GM19324 (cell line): Measurements from ENCODE around the gene FOXL1.

Source experiments
- ATAC-seq: cut with Tn5 transposase; IDR thresholded peaks from one replicate; pipeline ENCODE4 v1.9.1; 2021; ENCODE audit warnings: mild to moderate bottlenecking, moderate library complexity; ENCODE audit not compliant: unreplicated experiment, low FRiP score

FOXL1 gene

DNA sequence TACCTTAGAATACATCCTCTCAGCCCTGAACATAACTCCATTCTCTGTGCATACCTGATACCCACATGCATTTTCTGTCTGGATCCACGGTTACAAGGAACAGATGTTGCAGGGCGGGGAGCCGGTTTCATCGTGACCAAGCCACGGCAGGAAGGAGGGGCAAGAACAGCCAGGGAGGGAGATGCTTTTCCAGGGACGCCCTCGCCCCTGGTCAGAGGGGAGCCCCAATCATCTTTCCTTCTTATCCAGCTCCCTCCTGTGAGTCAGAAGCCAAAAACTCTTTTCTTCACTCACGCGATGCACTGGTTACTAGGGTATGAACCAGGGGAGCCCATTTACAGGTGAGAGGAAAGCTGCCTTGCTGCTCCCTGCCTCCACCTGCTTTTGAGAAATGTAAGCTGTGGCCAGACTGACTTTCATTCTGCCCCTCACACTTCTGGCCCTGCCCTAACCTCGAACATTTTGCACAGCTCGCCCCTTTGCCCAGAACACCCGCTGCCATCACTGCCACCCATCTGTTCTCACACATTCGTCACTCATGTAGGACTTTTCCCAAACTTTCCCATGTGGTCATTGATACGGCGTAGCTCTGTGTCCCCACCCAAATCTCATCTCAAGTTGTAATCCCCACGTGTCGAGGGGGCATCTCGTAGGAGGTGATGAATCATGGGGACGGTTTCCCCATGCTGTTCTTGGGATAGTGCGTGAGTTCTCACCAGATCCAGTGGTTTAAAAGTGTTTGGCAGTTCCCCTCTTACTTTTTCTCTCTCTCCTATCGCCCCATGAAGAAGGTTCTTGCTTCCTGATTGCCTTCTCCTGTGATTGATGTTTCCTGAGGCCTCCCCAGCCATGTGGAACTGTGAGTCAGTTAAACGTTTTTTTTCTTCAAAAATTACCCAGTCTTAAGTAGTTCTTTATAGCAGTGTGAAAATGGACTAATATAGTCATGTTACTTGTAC, 20.5 kb downstream of the FOXL1 start:
- ATAC-seq = no peak

GRCh38 chr16:86601356-86601755, 23.0 kb downstream of the FOXL1 start:
- ATAC-seq = no peak

GRCh38 chr16:86602521-86602920, 24.2 kb downstream of the FOXL1 start:
- no peak for ATAC-seq

DNA sequence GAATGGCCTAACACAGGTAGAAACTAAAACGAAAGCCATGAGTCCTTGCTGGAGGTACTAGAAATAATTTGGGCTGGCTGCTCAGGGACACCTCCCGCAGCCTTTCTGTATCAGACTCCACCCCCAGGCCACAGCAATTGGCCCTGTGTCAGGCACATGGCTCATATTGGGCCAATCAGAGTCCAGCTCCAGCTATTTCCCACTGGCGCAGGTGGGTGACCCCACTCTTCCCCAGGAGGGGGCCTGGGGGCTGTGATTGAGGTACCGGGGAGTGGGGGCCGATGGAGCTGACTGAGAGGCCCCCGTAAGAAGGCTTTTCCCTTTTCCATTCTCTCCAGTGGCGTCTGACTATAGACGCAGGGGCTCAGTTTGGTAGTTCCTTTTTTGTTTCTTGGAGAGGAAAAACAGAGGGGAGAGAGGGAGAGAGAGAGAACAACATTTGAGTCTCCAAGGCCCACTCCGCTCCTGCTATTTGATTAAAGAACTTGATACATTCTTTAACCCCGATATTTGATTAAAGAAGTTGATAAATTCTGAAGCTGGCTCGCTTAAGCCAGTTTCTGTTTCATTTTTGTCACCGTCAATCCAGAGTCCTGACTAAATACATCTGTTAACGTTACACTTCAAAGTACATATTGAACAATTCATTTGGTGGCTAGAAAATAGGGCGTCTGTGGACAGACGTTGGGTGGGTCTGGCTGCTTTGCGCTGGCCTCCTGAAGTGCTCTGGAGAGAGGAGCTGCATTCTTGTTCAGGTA, 26.3 kb downstream of the FOXL1 start:
- no peak for ATAC-seq

DNA sequence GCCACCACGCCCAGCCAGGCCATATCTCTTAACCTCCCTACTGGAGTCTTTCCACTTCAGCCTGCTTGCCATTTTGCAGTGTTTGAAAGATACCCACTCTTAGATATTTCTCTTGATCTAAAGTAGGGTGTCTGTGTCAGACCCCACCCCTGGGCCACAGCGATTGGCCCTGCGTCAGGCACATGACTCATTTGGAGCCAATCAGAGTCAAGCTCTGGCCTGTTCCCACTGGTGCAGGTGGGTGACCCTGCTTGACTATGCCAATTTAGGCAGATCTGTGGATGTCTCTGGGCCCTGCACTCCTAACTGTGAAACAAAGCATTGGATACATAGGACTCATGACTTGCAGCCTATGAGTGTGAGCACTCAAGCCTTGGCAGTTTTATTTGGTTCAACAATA, 27.6 kb downstream of the FOXL1 start:
- no peak for ATAC-seq

DNA sequence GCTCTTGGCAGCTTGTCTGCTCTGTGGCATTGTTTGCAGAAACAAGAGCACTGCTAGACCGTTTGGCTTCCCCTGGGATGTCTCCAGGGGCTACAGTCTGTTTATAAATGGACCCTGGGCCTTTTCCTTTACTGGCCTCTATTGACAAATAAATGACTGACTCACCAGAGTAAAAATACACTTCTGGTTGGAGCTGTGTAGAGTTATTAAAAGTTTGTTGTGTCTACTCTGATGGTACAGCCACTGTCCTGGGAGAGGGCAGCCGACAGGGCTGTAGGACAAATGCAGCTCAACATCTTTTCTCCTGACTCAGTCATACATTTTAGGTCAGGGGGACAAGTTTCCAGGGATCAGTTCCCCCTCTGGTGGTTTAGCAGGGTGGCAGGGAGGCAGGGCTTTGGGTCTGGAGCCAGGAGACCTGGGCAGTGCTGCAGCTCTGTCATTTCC, 30.0 kb downstream of the FOXL1 start:
- ATAC-seq = no peak

DNA sequence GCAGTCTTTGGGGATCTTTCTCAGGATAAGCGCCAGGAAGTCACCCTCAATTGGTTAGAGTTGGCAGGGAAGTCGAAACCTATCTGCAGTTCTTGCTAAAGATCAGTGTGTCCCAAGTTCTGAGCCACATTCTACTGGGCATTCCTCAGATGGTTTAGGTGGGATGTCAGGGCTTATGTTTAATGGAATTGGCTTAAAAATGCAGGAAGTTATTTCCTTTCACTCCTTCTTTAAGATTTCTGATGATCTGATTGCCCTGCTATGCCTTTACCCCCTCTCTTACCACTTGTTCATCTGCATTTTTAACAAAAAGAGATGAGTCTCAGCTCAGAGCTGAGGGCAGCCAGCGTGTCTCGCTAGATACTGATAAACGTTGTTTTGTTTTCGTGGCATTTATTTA, 30.8 kb downstream of the FOXL1 start:
- ATAC-seq = no peak

- no peak for ATAC-seq
Measured at GRCh38 chr16:86609661-86610060, 31.3 kb downstream of the FOXL1 start.

GRCh38 chr16:86610779-86611524, 32.6 kb downstream of the FOXL1 start:
- no peak for ATAC-seq

GRCh38 chr16:86611525-86611855, 33.1 kb downstream of the FOXL1 start:
- ATAC-seq = no peak

GRCh38 chr16:86611941-86612340, 33.6 kb downstream of the FOXL1 start:
- no peak for ATAC-seq

DNA sequence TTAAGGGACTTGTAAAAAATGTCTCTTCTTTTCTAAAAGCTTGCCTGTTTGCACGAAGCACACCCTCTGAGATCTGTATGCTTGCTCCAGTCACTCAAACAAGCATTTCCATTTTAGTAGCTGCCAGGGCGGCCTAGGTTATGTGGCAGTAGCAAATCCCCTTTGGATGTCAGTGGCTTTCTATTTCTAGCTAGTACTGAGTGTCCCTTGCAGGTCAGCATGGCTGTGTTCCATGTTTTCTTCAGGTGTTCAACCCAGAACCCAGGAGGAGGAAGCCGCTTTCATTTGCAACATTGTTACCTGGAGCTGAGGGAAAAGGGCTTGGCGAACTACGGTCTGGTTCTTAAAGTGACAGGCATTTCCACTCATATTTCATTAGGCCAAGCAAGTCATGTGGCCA, 36.4 kb downstream of the FOXL1 start:
- no peak for ATAC-seq

DNA sequence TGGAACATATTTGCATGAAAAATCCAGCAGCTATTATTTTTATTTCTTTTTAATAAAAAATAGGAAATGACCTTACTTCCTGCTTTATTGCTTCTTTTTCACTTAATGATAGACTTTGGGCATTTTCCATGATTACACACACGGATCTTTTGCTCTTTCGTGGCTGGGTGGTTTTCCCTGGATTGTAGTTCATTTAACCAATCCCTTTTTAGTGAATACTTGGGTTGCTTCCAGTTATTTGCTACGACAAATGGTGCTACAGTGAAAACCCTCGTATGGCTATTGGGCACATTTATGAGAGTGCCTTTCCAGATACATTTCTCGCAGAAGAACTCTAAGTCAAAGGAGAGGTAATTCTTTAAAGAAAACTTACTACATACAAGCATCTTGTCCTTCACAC, 38.6 kb downstream of the FOXL1 start:
- ATAC-seq = no peak

GRCh38 chr16:86618431-86619238, 40.3 kb downstream of the FOXL1 start:
- ATAC-seq = no peak

DNA sequence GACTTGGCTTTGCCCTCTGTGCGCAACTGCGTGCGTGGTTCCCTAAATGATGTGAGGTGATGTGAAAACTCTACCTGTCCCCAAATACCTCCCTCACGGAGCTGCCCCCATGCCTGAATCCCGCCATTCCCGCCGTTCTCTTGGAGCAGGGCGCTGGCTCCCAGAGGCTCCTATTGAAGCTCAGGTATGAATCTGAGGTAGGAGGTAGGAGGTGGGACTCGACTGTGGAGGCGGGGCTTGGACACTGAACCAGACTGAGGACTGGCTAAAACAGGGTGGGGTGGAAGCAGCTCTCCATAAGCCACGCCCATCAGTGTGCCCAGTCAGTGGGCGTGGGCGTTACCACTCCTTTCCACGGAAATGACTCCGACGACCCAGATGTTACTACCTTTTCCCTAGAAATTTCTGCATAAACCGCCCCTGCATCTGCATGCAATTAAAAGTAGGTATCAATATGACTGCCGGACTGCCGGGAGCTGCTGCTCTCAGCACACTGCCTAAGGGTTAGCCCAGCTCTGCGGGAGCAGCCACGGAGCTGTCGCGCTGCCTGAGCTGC, 41.0 kb downstream of the FOXL1 start:
- ATAC-seq = no peak

DNA sequence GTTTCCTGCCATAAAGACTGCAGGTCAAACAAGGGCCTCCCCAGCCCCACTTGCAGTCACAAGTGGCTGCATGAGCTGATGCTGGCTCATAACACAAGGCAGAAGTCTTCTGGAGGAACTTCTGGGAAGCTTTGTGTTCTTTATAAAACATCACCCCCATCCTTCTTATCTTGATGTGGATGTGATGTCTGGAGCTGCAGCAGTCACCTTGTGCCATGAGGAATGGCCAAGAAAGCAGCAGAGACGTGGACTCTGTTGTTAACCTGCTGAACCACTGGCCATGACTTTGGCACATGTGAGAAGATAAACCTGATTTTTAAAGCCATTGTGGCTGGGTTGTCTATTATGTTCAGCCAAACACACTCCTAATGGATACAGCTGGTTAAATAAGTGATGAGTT, 41.8 kb downstream of the FOXL1 start:
- no peak for ATAC-seq

DNA sequence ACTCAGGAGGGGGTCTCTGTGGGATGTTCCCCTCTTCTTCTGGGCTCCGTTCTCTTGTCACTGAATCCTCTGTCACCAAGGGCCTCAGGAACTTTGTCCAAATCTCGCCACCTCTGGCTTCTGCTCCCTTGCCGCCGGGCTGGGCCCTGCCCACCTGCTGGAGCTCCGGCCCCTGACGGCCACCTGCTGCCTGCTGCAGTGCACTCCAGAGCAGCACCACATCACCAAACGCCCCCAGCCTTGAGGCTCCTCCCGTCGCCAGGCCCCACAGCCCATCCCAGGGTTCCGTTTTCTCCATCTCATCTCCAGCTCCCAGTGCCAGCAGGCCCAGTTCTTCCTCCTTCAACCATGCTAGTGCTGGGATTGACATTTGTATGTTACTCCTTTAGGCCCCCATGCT, 43.6 kb downstream of the FOXL1 start:
- ATAC-seq = no peak

GRCh38 chr16:86622700-86623615, 44.6 kb downstream of the FOXL1 start:
- ATAC-seq = no peak

DNA sequence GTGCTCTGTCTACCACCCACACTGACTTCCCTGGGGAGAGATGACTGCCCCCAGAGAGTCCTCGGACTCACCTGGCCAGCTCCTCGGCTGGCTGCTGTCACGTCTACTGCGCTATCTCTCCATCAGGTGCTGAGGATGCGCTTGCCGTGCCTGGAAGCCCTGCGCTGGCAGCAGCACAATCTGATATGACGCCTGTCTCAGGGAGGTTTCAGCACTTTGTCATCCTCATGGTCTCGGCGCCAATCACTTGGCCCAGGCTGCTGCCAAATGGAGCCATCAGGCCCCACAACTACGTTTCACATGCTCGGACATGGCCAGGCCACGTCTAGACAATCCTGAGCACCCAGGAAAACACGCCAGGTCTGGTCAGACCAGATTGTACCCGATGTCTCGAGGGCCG, 46.7 kb downstream of the FOXL1 start:
- no peak for ATAC-seq
